ENCODE measurements around the gene SLC4A2.

Gene SLC4A2

DNA sequence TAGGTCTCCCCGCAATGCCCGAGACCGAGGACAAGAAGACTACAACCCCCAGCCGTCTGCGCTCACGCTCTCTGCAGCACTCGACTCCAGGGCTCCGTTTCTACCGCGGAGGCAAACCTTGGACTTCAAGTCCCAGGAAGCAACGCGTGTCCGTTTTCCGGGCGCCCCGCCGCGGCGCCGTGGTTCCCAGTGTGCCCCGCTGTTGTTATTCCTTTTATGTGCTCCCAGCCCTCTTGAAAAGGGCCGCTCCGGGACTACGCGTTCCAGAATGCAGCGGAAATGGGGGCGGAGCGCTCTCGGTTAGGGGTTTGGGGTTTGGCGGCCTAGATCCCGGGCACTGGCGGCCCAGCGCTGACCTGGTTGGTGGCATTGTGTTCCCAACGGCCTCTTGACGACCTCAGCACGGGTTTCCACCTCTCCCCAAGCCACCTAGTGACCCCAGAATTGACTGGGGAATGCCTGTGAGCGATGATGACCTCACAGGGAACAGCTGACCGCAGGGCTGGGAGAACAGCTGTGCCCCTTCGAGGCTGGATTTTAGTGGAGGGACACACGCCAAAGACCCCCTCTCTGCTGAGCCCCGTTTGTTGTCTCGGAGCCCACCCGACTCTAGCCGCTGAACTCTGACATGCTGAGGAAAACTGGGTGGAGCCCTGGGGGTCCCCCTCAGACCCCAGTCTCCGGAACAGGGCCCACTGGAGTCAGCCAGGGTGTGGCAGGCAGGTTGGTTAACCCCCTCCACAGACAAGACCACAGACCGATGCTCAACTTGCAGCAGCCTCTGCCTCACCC, 1.2 kb upstream of the SLC4A2 start:
- Histone ChIP-seq H3K9me3 (ENCODE audit: control insufficient read depth, insufficient read depth, low read depth, low read length) (no peaks in the 10 kb centered on the region), H3K9ac (ENCODE audit: low read length) (peak overlapping the region; percentile 64), H3K4me3 (ENCODE audit: low read depth, low read length) (peak overlapping the region; percentile 86), H3K4me1 (ENCODE audit: control insufficient read depth, insufficient read depth, low read length) (peaks cover 39% of the 10 kb centered on the region), H3K36me3 (ENCODE audit: control insufficient read depth, insufficient read depth, low read length) (no peaks in the 10 kb centered on the region), H3K27me3 (ENCODE audit: control insufficient read depth, insufficient read depth, low read length) (peaks cover 12% of the 10 kb centered on the region; the same call in 1 of the 2 replicates), H3K27ac (ENCODE audit: low read depth, low read length) (peak overlapping the region; percentile 71; the same call in 1 of the 2 replicates)

DNA sequence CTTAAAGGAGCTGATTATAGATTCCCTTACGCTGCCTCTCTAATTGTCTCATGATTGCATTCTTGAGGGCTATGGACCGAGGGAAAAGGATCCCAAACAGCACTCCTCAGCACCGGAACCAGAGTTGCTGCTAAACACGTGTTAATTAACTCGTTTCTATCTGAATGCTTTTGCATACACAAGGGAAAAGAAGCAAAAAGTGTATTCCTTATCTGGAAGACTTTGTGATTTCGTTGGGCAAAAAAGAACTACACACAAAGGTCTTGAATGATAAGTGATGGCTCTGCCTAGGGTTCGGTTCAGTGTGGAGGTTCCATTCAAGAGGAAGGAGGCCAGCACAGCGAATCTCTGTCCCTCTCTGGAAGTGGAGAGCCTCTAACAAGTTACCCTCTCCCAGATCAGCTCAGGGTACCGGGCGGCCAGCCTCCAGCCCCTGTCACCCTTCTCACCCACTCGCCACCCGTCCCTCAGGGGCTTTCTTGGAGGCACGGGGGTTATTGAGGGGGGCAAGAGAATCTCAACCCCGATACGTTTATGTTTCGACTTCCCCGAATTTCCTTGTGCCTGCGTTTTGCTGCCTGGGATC, 515 bp upstream of the SLC4A2 start:
- Histone ChIP-seq H3K9ac (ENCODE audit: low read length) (peak overlapping the region; percentile 71), H3K4me1 (ENCODE audit: control insufficient read depth, insufficient read depth, low read length) (peaks cover 43% of the 10 kb centered on the region), H3K27ac (ENCODE audit: low read depth, low read length) (no peak overlapping the region), H3K27me3 (ENCODE audit: control insufficient read depth, insufficient read depth, low read length) (peaks cover 12% of the 10 kb centered on the region; the same call in 1 of the 2 replicates), H3K36me3 (ENCODE audit: control insufficient read depth, insufficient read depth, low read length) (no peaks in the 10 kb centered on the region), H3K9me3 (ENCODE audit: control insufficient read depth, insufficient read depth, low read depth, low read length) (no peaks in the 10 kb centered on the region), H3K4me3 (ENCODE audit: low read depth, low read length) (peak overlapping the region; percentile 86)

DNA sequence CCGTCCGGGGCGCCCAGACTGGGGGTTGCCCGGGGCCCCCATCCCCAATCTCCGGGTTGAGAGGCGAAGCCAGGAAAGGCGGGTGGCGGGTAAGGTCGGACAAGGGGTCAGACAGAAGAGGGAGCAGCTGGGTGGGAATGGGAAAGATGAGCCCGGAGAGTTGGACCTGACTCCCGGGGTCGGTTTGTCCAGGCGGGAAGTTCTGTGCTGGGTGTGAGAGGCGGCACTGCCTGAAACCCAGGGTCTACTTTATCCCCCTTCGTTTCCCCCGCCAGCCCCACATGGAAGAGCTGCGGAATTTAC, 675 bp downstream of the SLC4A2 start:
- Histone ChIP-seq H3K9me3 (ENCODE audit: control insufficient read depth, insufficient read depth, low read depth, low read length) (no peaks in the 10 kb centered on the region), H3K4me1 (ENCODE audit: control insufficient read depth, insufficient read depth, low read length) (peaks cover 43% of the 10 kb centered on the region), H3K36me3 (ENCODE audit: control insufficient read depth, insufficient read depth, low read length) (peaks cover 8% of the 10 kb centered on the region), H3K4me3 (ENCODE audit: low read depth, low read length) (peak overlapping the region; percentile 86), H3K27ac (ENCODE audit: low read depth, low read length) (no peak overlapping the region; the same call in 1 of the 2 replicates), H3K27me3 (ENCODE audit: control insufficient read depth, insufficient read depth, low read length) (peaks cover 12% of the 10 kb centered on the region; the same call in 1 of the 2 replicates), H3K9ac (ENCODE audit: low read length) (peak overlapping the region; percentile 48)

DNA sequence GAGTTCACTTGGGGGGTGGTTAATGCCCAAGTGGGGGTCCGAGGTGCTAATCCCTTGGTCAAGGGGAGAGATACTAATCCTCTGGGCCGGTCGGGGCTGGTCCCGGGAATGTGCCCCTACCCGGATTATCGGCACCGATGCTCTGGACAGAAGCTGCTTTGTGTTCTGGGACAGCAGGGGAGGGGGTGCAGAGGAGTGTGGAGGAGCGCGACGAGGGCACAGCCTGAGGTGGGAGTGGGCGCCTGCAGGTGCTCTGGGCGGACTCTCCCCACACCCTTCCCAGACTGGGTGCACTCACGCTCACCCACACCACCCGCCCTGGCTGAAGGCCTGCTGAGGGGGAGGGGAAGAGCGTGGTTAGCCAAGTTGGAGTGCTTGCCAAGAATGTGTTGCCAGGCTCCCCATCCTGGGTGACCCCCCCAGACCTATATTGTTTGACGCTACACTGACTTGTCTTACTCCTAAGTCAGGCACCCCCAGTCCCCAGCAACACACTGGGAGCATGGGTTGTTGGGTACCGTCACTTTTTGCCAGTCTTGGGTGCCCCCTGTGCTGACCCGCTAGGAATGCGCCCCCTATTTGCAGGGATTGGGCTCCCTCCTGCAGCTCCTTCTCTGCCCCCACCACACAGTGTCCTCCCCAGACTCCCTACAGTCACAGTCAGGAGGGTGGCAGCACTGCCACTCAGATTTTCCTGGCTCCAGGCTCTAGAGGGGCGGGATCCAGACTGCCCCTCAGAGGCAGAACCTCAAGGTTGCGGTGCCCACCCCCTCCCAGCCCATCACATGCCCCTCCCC, 1.2 kb downstream of the SLC4A2 start:
- peaks cover 12% of the 10 kb centered on the region; the same call in 1 of the 2 replicates for H3K27me3 ChIP-seq (ENCODE audit: control insufficient read depth, insufficient read depth, low read length)
- H3K27ac ChIP-seq (ENCODE audit: low read depth, low read length), result no peak overlapping the region
- peaks cover 43% of the 10 kb centered on the region for H3K4me1 ChIP-seq (ENCODE audit: control insufficient read depth, insufficient read depth, low read length)
- H3K9ac ChIP-seq (ENCODE audit: low read length), result peak overlapping the region; percentile 48
- no peaks in the 10 kb centered on the region for H3K9me3 ChIP-seq (ENCODE audit: control insufficient read depth, insufficient read depth, low read depth, low read length)
- H3K4me3 ChIP-seq (ENCODE audit: low read depth, low read length), result peak overlapping the region; percentile 86
- peaks cover 13% of the 10 kb centered on the region for H3K36me3 ChIP-seq (ENCODE audit: control insufficient read depth, insufficient read depth, low read length)

DNA sequence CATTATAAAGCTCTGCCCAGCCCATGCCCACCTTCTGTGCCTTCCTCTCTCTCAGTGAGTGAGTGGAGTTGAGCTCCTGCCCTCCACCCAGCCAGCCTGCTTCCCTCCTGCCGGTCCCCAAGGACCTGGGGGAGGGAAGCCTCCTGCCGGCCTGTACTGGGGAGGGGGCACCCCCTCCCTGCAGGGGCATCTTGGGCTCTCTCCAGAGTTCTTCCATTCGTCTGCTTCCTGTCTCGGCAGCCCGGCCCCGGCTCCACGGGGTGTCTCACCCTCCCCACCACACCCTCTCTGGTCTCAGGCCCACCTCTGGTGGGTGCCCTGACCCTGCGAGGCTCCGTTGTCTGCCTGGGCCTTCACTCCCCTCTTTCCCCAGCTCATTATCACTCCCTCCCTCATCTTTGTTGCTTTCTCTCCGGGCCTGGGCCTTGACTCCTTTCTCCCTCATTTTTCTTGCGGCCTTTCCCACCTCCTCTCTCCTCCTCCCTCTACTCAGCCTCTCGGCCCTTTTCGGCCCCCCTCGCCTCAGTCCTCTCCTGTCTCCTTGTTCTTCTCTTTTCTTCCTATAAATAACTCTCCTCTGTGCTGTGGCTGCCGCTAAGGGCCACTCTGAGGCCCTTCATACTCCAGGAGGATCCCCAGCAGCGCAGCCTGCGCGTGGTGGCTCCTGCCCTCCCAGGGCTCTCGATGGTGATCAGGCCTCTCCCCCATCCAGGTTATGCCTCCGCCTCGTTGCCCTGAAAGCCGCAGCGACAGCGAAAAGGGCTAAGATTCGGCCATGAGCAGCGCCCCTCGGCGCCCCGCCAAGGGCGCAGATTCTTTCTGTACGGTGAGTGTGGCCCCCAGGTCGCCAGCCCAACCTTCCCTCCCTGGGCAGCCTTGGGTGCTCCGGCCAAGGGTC, 2.1 kb downstream of the SLC4A2 start:
- H3K27ac ChIP-seq (ENCODE audit: low read depth, low read length), result no peak overlapping the region
- peak overlapping the region; percentile 86 for H3K4me3 ChIP-seq (ENCODE audit: low read depth, low read length)
- H3K36me3 ChIP-seq (ENCODE audit: control insufficient read depth, insufficient read depth, low read length), result peaks cover 20% of the 10 kb centered on the region
- H3K9ac ChIP-seq (ENCODE audit: low read length), result peak overlapping the region; percentile 39
- peaks cover 41% of the 10 kb centered on the region for H3K4me1 ChIP-seq (ENCODE audit: control insufficient read depth, insufficient read depth, low read length)
- H3K9me3 ChIP-seq (ENCODE audit: control insufficient read depth, insufficient read depth, low read depth, low read length), result no peaks in the 10 kb centered on the region
- peaks cover 6% of the 10 kb centered on the region; the same call in 1 of the 2 replicates for H3K27me3 ChIP-seq (ENCODE audit: control insufficient read depth, insufficient read depth, low read length)

DNA sequence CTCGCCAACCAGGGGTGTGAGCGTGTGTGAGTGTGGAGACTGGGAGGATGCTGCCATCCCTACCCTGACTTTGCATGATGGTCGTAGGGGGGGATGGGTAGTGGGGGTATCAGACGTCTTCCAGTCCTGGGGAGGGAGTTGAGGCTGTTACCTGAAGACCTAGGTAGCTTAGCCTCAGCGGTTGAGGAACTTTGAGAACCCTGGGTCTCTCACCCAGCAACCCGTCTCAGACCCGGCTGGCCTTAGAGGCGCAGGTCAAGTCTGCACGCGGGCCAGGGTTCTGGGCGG, 2.7 kb downstream of the SLC4A2 start:
- Histone ChIP-seq H3K27me3 (ENCODE audit: control insufficient read depth, insufficient read depth, low read length) (0 out of 2 replicates have a peak, but pooled peaks cover under 1% of the 10 kb centered on the region), H3K9me3 (ENCODE audit: control insufficient read depth, insufficient read depth, low read depth, low read length) (no peaks in the 10 kb centered on the region), H3K4me1 (ENCODE audit: control insufficient read depth, insufficient read depth, low read length) (peaks cover 36% of the 10 kb centered on the region), H3K9ac (ENCODE audit: low read length) (peak overlapping the region; percentile 39), H3K27ac (ENCODE audit: low read depth, low read length) (no peak overlapping the region), H3K36me3 (ENCODE audit: control insufficient read depth, insufficient read depth, low read length) (peaks cover 26% of the 10 kb centered on the region), H3K4me3 (ENCODE audit: low read depth, low read length) (peak overlapping the region; percentile 86)

DNA sequence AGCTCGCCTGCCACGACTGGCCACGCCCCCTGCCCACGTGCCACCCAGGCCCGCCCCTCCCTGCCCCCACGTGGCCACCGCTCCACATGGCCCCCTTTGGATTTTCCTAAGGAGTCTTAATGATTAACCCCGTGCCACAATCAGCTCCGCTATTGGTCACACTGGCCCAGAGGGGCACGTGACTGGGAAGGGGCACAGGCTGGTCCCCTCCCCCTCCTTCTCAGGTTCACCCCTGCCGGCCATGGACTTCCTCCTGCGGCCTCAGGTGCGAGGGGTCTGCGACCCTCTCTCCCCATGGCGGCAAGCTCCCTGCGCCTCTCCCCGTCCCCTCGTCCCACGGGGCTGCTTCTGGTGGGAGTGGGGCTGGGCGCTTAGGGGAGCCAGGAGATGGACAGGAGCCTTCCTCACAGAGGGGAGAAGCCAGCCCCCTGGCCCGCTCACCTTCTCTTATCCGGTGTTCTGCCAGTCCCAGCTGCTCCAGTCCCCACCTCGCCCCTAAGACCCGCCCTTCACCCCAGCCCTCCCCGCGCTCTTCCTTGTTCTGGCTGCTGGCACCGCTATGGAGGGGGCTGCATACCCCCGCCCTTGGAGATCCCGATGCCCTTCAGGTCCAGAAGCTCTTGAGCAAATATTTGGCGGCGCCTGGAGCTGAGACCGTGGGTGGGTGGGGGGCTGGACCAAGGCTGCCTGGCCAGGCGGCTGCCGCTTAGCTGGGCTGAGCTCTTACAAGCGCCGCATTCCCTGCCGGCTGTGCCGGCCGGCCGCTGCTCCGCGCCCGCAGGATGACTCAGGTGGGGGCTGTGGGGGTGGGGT, 3.2 kb downstream of the SLC4A2 start:
- Histone ChIP-seq H3K9ac (ENCODE audit: low read length) (peak overlapping the region; percentile 84), H3K4me1 (ENCODE audit: control insufficient read depth, insufficient read depth, low read length) (peaks cover 40% of the 10 kb centered on the region), H3K27ac (ENCODE audit: low read depth, low read length) (peak overlapping the region; percentile 90), H3K4me3 (ENCODE audit: low read depth, low read length) (peak overlapping the region; percentile 70), H3K27me3 (ENCODE audit: control insufficient read depth, insufficient read depth, low read length) (no peaks in the 10 kb centered on the region), H3K9me3 (ENCODE audit: control insufficient read depth, insufficient read depth, low read depth, low read length) (no peaks in the 10 kb centered on the region), H3K36me3 (ENCODE audit: control insufficient read depth, insufficient read depth, low read length) (peaks cover 32% of the 10 kb centered on the region)

DNA sequence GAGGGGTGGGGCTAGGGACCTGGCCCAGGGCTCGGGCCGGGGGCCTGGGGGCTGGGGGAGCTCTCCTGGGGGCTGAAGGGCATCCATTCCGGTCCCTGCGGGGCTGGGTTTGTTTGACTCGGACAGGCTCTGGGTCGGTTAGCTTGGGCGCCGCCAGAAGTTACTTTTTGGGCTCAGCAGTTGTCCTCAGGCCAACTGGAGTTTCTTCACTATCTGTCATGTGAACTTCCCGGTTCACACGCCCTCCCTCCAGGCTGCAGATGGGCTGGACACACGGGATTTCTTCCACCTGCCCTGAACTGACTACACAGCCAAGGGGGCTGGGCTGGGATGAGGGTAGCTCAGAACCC, 3.8 kb downstream of the SLC4A2 start:
- Histone ChIP-seq H3K4me1 (ENCODE audit: control insufficient read depth, insufficient read depth, low read length) (peaks cover 42% of the 10 kb centered on the region), H3K27me3 (ENCODE audit: control insufficient read depth, insufficient read depth, low read length) (no peaks in the 10 kb centered on the region), H3K27ac (ENCODE audit: low read depth, low read length) (no peak overlapping the region), H3K36me3 (ENCODE audit: control insufficient read depth, insufficient read depth, low read length) (peaks cover 38% of the 10 kb centered on the region), H3K9me3 (ENCODE audit: control insufficient read depth, insufficient read depth, low read depth, low read length) (no peaks in the 10 kb centered on the region), H3K4me3 (ENCODE audit: low read depth, low read length) (peak overlapping the region; percentile 70), H3K9ac (ENCODE audit: low read length) (no peak overlapping the region)

DNA sequence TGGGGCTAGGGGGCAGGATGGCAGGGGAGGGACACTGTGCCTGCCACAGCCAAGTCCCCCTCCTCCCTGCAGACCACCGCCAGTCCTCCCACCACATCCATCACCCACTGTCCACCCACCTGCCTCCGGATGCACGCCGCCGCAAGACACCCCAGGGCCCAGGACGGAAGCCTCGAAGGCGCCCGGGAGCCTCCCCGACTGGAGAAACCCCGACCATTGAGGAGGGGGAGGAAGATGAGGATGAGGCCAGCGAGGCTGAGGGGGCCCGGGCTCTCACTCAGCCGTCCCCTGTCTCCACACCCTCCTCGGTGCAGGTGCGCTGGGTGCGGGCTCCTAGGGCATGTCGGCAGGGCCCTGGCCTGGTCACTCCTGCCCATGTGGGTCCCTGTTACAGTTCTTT, 5.1 kb downstream of the SLC4A2 start:
- peaks cover 47% of the 10 kb centered on the region for H3K36me3 ChIP-seq (ENCODE audit: control insufficient read depth, insufficient read depth, low read length)
- no peak overlapping the region for H3K4me3 ChIP-seq (ENCODE audit: low read depth, low read length)
- H3K9ac ChIP-seq (ENCODE audit: low read length), result no peak overlapping the region
- H3K27ac ChIP-seq (ENCODE audit: low read depth, low read length), result no peak overlapping the region
- H3K9me3 ChIP-seq (ENCODE audit: control insufficient read depth, insufficient read depth, low read depth, low read length), result no peaks in the 10 kb centered on the region
- no peaks in the 10 kb centered on the region for H3K27me3 ChIP-seq (ENCODE audit: control insufficient read depth, insufficient read depth, low read length)
- peaks cover 33% of the 10 kb centered on the region for H3K4me1 ChIP-seq (ENCODE audit: control insufficient read depth, insufficient read depth, low read length)

DNA sequence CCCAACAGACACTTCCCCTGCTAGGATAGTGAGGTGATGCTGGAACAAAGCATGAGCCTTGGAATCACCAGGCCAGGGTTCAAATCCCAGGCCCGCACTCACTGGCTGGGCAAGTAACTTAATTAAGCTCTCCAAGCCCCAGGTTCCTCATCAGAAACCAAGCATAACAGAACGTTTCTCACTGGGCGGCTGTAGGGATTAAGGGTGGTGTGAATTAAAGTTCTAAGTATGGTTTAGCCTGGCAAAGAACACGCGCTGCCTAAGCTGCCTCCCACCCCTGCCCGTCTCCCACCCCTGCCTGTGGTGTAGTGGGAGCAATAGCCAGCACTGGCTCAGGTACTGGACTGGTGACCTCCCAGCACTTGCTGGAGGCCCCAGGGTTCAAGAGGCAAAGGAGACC, 5.6 kb downstream of the SLC4A2 start:
- Histone ChIP-seq H3K4me3 (ENCODE audit: low read depth, low read length) (no peak overlapping the region), H3K27ac (ENCODE audit: low read depth, low read length) (no peak overlapping the region), H3K9me3 (ENCODE audit: control insufficient read depth, insufficient read depth, low read depth, low read length) (no peaks in the 10 kb centered on the region), H3K4me1 (ENCODE audit: control insufficient read depth, insufficient read depth, low read length) (peaks cover 33% of the 10 kb centered on the region), H3K36me3 (ENCODE audit: control insufficient read depth, insufficient read depth, low read length) (peaks cover 52% of the 10 kb centered on the region), H3K27me3 (ENCODE audit: control insufficient read depth, insufficient read depth, low read length) (no peaks in the 10 kb centered on the region), H3K9ac (ENCODE audit: low read length) (no peak overlapping the region)
